ENCODE data around the gene NMNAT2.

NMNAT2 gene

DNA sequence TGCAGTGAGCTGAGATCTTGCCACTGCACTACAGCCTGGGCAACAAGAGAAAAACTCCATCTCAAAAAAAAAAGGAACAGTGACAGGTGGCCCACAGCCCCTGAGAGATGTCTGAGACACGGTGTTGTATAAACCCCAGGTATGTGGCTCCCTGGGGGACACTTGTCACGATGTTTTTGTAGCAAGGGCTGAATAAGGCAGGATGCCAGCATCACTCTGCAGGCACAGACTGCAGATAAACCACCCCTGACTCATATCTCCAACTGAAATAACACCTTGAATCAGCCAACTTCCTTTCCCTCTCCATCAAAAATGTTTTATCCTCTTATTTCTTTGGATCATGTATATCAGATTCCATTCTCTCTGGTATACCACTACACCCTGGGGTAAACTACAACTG, 52.5 kb downstream of the NMNAT2 start:
- no peak for DNase-seq (ENCODE audit: low read depth in 2 of 2)

DNA sequence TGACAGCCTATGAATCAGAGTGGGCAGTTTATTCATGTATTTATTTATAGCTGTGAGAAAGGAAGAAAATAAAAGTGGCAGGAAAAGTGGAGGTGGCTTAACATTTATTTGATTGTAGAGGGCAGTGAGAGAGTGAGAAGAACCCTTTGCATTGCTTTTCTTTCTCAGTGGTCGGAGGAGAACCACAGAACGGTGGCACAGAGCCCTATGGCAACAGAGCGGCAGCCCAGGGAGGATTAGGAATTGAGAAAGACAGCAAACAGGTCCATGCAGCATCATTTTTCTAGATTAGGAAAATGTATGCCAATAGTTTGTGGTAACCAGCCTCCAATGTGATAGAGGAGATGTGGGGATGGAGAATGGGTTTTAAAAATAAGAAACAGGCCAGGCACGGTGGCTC, 53.1 kb downstream of the NMNAT2 start:
- no peak for DNase-seq (ENCODE audit: low read depth in 2 of 2)

DNA sequence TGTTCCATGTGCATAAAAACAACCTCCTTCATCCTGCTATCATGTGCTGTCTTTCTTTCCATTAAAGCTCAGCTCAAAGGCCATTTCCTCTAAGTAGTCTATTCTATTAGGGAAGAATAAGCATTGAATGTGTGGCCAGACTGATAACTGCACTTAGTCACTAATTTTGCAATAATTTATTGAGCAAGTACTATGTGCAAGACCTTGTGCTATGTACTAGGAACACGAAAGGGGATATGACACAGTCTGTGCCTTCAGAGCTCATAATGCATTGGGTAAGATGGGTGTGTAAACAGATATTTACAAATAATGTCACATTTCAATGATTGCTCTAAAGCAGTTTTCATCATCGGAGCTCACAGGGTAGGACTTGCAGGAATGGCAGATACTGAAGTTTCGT, 54.2 kb downstream of the NMNAT2 start:
- DNase-seq (ENCODE audit: low read depth in 2 of 2) = no peak

DNA sequence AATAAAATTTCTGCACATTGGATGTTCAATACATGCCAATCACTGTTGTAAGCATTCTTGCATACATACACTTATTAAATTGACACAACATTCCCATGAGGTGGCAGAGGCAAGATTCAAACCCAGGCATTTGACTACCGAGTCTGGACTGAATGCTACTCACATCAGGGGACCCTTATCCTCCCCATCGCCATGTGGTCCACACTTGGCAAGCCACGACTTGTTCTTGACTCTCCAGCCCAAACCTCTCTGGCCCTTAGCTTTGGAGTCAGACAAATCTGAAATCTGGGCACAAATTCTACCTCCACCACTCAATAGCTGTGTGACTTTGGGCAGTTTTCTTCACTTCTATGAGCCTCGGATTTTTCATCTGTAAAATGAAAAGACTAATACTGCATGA, 57.1 kb downstream of the NMNAT2 start:
- no peak for DNase-seq (ENCODE audit: low read depth in 2 of 2)

DNA sequence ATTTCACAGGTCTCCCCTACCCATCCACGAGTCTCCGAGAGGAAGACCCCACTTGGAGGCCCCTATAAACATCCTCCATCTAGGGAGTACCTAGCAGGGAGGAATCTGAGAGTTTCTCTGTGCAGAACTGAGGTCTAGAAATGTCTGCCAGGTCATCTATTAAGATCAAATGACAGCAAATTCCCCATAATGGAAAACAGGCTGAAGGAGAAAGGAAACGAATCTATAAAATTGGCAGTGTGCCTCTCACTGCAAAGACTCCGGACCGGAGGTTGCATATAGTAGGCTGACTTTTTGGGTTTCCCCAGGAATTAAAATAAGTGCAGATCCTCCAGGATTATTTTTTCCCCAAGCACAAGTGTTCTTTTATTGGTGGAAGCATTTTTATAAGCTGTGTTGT, 57.7 kb downstream of the NMNAT2 start:
- no peak for DNase-seq (ENCODE audit: low read depth in 2 of 2)

GRCh38 chr1:183356534-183357182, 61.5 kb downstream of the NMNAT2 start:
- no peak for DNase-seq (ENCODE audit: low read depth in 2 of 2)

- DNase-seq (ENCODE audit: low read depth in 2 of 2) = no peak
Observed at GRCh38 chr1:183355797-183356196, 62.4 kb downstream of the NMNAT2 start.

DNA sequence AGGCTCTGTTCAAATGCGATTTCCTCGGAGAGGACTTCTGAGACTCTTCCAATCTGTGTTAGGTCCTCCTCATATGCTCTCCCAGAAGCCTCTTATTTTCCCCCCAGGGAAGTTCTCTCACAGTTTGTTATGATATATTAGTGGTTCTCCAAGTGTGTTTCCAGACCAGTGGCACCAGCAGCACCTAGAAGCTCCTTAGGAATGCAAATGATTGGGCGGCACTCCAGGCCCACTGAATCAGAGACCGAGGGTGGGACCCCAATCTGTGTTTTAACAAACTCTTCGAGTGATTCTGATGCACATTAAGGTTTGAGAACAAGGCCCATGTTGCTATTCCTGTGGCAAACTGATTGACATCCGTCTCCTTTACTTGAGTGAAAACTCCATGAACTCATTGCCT, 63.0 kb downstream of the NMNAT2 start:
- no peak for DNase-seq (ENCODE audit: low read depth in 2 of 2)

DNA sequence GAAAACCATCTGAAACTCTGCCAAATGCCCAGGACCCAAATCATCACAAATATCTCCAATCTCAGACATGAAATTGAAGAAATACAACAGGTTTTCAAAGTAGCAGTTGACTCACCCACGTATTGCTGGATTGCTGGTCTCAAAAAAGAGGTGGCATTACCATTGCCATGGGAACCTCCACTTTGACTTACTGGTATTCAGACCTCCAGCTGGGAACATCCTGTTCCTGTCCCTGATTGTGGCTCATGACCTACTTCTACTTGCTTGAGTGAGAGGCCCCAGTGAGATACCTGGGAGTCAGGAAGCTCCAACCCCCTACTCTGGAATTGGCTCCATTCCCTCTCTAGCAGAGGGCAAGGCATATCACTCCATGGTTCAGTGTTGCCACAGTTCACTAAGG, 64.6 kb downstream of the NMNAT2 start:
- no peak for DNase-seq (ENCODE audit: low read depth in 2 of 2)

- no peak for DNase-seq (ENCODE audit: low read depth in 2 of 2)
Observed at GRCh38 chr1:183349201-183349711, 68.9 kb downstream of the NMNAT2 start.

GRCh38 chr1:183346276-183346732, 71.9 kb downstream of the NMNAT2 start:
- no peak for DNase-seq (ENCODE audit: low read depth in 2 of 2)

GRCh38 chr1:183339556-183340167, 78.5 kb downstream of the NMNAT2 start:
- DNase-seq (ENCODE audit: low read depth in 2 of 2) = no peak

DNA sequence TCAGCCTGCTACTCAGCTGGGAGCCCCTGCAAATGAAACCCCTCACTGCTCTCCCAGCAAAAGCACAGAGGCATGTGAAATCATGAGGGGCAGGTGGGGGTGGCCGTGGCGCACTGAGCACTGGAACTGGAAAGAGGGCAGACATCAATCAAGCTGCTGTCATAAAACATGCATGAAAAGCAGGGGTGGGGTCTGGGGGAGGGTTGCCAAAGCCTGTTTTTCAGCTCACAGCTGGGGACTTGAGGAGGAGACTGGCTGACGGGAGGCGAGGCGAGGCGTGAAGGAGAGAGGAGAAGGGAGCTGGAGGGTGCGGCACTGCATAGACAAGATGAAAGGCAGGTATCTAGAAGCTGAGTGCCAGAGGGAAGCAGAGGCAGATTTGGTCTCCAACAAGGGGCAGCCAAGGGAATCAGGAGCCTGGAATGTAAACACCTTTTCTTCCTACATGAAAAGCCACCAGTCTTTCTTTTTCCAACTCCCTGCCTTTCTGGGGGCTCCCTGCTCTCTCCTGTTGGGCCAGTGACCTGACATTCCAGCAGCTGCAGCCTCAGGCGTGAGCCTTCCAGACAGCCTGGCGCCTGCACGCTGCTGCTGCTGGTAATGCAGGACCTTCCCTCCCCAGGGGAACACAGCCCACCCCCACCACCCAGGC, 87.0 kb downstream of the NMNAT2 start:
- DNase-seq (ENCODE audit: low read depth in 2 of 2) = no peak

- no peak for DNase-seq (ENCODE audit: low read depth in 2 of 2)
Observed at GRCh38 chr1:183330335-183330734, 87.8 kb downstream of the NMNAT2 start.

- no peak for DNase-seq (ENCODE audit: low read depth in 2 of 2)
Observed at GRCh38 chr1:183328371-183328770, 89.8 kb downstream of the NMNAT2 start.

DNA sequence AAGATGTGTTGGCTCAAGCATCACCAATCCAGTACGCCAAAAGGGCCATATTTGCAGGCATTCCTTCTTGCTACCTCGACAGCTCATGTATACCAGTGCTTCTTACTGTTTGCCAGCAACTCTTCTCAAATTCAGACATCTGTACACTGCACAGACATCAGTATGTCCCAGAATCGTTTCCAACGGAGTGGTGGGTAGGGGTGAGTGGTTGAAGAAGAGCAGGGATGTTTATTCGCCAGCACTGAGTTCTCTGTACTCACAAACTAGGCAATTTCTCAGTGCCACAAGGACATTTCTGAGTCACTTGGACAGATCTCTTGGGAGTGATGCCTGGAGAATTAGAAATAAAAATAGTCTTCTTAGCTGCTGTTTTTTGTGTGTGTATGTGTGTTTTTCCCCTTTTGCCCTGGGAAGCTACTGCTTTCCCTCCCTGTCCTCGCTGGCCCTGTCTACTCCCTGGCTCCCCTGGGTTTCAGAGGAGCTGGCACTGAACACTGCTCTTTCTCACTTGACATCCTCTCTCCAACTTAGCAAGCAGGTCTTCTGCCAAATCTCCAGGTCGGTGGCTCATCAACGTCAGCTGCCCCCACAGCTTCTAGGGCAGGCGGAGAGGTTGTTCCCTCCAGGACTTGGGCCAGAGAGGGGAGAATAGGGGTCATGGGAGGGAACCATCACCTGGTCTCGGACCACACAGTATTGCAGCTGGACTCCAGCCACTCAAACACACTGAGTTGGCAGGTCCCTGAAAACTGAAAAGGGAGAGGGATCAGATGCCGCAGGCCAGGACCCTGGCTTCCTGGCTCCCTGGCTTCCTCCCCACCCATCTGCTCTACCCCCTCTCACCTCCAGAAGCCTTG, 90.5 kb downstream of the NMNAT2 start:
- no peak for DNase-seq (ENCODE audit: low read depth in 2 of 2)

DNA sequence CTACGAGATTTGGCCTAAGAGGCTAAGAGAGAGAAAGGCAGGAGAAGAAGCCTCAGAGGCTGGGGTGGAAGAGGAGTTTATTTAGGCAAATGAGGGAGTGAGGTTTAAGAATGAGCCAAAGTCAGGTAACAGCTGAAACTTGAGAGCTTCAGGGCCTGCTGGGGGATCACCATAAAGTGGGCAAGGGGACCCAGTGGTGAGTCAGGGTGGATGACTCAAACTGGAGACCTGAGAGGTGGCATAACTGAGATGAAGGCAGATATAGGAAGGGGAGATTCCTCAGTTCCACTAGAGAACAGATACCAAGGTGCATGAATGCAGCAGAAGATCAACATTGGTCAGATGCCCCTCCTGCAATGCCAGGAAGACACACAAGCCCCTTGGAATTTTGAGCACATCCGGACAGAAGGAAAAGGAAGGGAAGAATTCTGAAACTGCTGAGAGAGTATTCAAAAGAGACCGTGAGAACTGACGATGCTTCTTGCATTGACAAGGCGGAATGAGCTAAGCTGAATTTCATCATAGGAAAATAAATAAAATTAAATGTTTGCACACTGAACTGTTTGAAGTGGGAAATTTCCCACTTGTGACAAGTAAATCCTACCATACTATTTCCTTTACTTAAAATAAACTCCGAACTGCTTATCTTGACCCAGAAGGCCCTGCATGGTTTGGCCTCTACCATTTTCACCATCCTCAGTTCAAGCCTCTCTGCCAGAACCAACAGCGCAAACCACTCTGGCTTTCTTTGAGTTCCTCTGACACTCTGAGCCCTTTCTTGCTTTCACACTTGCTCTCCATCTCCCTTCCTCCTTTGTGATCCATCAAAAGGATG, 94.1 kb downstream of the NMNAT2 start:
- DNase-seq (ENCODE audit: low read depth in 2 of 2) = no peak

DNA sequence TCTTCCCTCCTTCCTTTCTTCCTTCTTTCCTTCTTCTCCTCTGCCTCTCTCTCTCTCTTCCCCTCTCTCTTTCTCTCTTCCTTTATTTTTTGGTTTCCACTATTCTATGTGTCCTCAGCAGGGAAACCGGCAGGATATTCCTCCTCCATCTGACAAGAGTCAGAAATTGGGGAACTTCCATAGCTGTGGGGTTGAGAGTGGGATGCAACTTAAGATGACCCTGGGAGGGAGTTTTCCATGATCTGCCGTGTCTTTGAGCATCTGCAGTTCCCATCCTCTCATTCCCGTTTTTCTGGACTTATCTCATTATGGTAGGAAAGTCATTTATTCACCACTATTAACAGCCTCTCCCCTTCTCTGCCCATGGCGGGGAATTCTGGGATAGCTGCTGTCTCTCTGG, 98.6 kb downstream of the NMNAT2 start:
- no peak for DNase-seq (ENCODE audit: low read depth in 2 of 2)

GRCh38 chr1:183319051-183319450, 99.1 kb downstream of the NMNAT2 start:
- no peak for DNase-seq (ENCODE audit: low read depth in 2 of 2)

- DNase-seq (ENCODE audit: low read depth in 2 of 2) = no peak
Observed at GRCh38 chr1:183318433-183318832, 99.7 kb downstream of the NMNAT2 start.

Data from stimulated activated CD4-positive, alpha-beta T cell treated with anti-CD3 and anti-CD28 coated beads, Interleukin-12 subunit alpha, Interleukin-12 subunit beta, amount 100 ng/mL, for 24 hours (primary cell).